H1 (cell line): ENCODE measurements around the gene CFAP97D2. TPM values are rescaled to one million over a fixed set of nuclear protein-coding genes. Genes with fewer than 3 reads are reported as not detected.

Experiments used
- CTCF ChIA-PET: fragments of 300-600 bp; sonication (Branson Sonifier 250); formaldehyde crosslinking; loops from one replicate; lab custom pipeline; 2021; ENCODE audit not compliant: partially characterized antibody; lab: Charles Lee
- POLR2A ChIA-PET: fragments of 300-600 bp; sonication (Branson Sonifier 250); formaldehyde crosslinking; loops from one replicate; lab custom pipeline; 2021; ENCODE audit warnings: inconsistent platforms; ENCODE audit not compliant: partially characterized antibody; lab: Charles Lee
- DNase-seq, 2 experiments: peaks; one replicate each; pipeline versions ENCODE4 v3.0.0 to v3.0.0-alpha.2; 2010 to 2022; ENCODE audit warnings: low spot score in 2 of 2, low read depth in 1 of 2, mixed read lengths in 1 of 2
- FAIRE-seq: peaks from 2 replicates; lab custom pipeline; 2011; peaks lifted over from hg19 to GRCh38; lab: Jason Lieb, UNC
- H2AFZ ChIP-seq: 2 replicates; pipeline ENCODE4 v1.8.1; 2012; ENCODE audit warnings: low read length, inconsistent platforms
- H2AK5ac ChIP-seq: 2 replicates; pipeline ENCODE4 v1.6.1; 2013; ENCODE audit warnings: low read depth, low read length
- H2BK120ac ChIP-seq: replicated peaks from 2 replicates; pipeline ENCODE3; 2013; ENCODE audit warnings: low read depth, low read length, inconsistent platforms
- H2BK12ac ChIP-seq: 2 replicates; pipeline ENCODE4 v1.6.1; 2013; ENCODE audit warnings: low read depth, low read length
- H2BK15ac ChIP-seq: 2 replicates; pipeline ENCODE4 v1.6.1; 2013; ENCODE audit warnings: low read length
- H2BK20ac ChIP-seq: 2 replicates; pipeline ENCODE4 v1.6.1; 2013; ENCODE audit warnings: low read length
- H2BK5ac ChIP-seq: 2 replicates; pipeline ENCODE4 v1.6.1; 2013; ENCODE audit warnings: low read depth, low read length
- H3K14ac ChIP-seq: 2 replicates; pipeline ENCODE4 v1.6.1; 2013; ENCODE audit warnings: inconsistent platforms; ENCODE audit not compliant: insufficient read length
- H3K18ac ChIP-seq: 2 replicates; pipeline ENCODE4 v1.6.1; 2013; ENCODE audit warnings: low read length; ENCODE audit errors: extremely low read depth
- H3K23ac ChIP-seq: 2 replicates; pipeline ENCODE4 v1.6.1; 2013; ENCODE audit warnings: inconsistent platforms; ENCODE audit not compliant: insufficient read length
- H3K23me2 ChIP-seq: 2 replicates; pipeline ENCODE4 v1.6.1; 2013; ENCODE audit warnings: low read depth, low read length
- H3K27ac ChIP-seq: 2 replicates; pipeline ENCODE4 v1.6.1; 2011; ENCODE audit warnings: low read depth, low read length, inconsistent platforms
- H3K27me3 ChIP-seq, 4 experiments: replicated peaks in 1 of 4; 1 replicate in 1 of 4; 2 replicates in 3 of 4; pipeline versions ENCODE4 v1.6.1 to v1.8.1; 2011 to 2013; ENCODE audit warnings: low read length in 3 of 4, mild to moderate bottlenecking in 3 of 4, inconsistent platforms in 2 of 4, mixed read lengths in 2 of 4, moderate library complexity in 1 of 4; ENCODE audit not compliant: control insufficient read depth in 3 of 4, insufficient read depth in 3 of 4; ENCODE audit errors: extremely low read depth in 1 of 4
- H3K36me3 ChIP-seq, 4 experiments: 2 replicates each; pipeline versions ENCODE4 v1.6.1 to v1.8.1; 2011 to 2013; ENCODE audit warnings: mild to moderate bottlenecking in 4 of 4, low read length in 3 of 4, moderate library complexity in 2 of 4, control low read depth in 1 of 4, inconsistent platforms in 1 of 4; ENCODE audit not compliant: insufficient read depth in 4 of 4, control insufficient read depth in 2 of 4
- H3K4ac ChIP-seq: replicated peaks from 2 replicates; pipeline ENCODE3; 2013; ENCODE audit warnings: low read length, low read depth, mixed read lengths, inconsistent platforms; ENCODE audit not compliant: insufficient read length
- H3K4me1 ChIP-seq, 4 experiments: replicated peaks in 1 of 4; 1 replicate in 1 of 4; 2 replicates in 3 of 4; pipeline versions ENCODE4 v1.6.1 to v1.8.1; 2011 to 2013; ENCODE audit warnings: low read length in 3 of 4, inconsistent platforms in 2 of 4, mixed read lengths in 1 of 4; ENCODE audit not compliant: insufficient read depth in 4 of 4, control insufficient read depth in 3 of 4
- H3K4me2 ChIP-seq, 2 experiments: 2 replicates each; pipeline versions ENCODE4 v1.6.1 to v1.8.1; 2011 to 2013; ENCODE audit warnings: low read depth in 2 of 2, low read length in 2 of 2, control low read depth in 1 of 2, inconsistent platforms in 1 of 2, mild to moderate bottlenecking in 1 of 2; ENCODE audit not compliant: insufficient read depth in 1 of 2
- H3K4me3 ChIP-seq, 4 experiments: fragments of 200-600, 300-600 bp in 1 of 4; sonication (generic), shearing (Covaris generic), sonication (Bioruptor Twin) in 1 of 4; 2 replicates each; pipeline versions ENCODE4 v1.5.1 to v1.8.1; 2011 to 2016; ENCODE audit warnings: low read length in 4 of 4, low read depth in 3 of 4, control low read depth in 2 of 4, inconsistent platforms in 2 of 4, mild to moderate bottlenecking in 2 of 4, mixed read lengths in 1 of 4, moderate library complexity in 1 of 4; ENCODE audit not compliant: insufficient read depth in 2 of 4; ENCODE audit errors: extremely low read depth in 1 of 4
- H3K56ac ChIP-seq: replicated peaks from 2 replicates; pipeline ENCODE3; 2013; ENCODE audit warnings: low read depth, mild to moderate bottlenecking, mixed read lengths, low read length, inconsistent platforms; ENCODE audit not compliant: insufficient read length
- H3K79me1 ChIP-seq: 2 replicates; pipeline ENCODE4 v1.6.1; 2013; ENCODE audit warnings: low read depth, low read length, control low read depth
- H3K79me2 ChIP-seq, 2 experiments: 2 replicates each; pipeline versions ENCODE4 v1.6.1 to v1.8.1; 2012 to 2013; ENCODE audit warnings: low read length in 2 of 2, mild to moderate bottlenecking in 2 of 2, inconsistent platforms in 1 of 2; ENCODE audit not compliant: insufficient read depth in 2 of 2, control insufficient read depth in 1 of 2
- H3K9ac ChIP-seq, 4 experiments: replicated peaks in 1 of 4; 1 replicate in 1 of 4; 2 replicates in 3 of 4; pipeline versions ENCODE4 v1.6.1 to v1.8.1; 2011 to 2013; ENCODE audit warnings: low read depth in 3 of 4, low read length in 3 of 4, control low read depth in 2 of 4, mild to moderate bottlenecking in 2 of 4, moderate library complexity in 2 of 4, inconsistent platforms in 1 of 4; ENCODE audit errors: extremely low read depth in 1 of 4
- H3K9me3 ChIP-seq, 2 experiments: 2 replicates each; pipeline versions ENCODE4 v1.6.1 to v1.8.1; 2012 to 2013; ENCODE audit warnings: mild to moderate bottlenecking in 2 of 2, moderate library complexity in 2 of 2, control low read depth in 1 of 2, inconsistent platforms in 1 of 2, low read depth in 1 of 2, low read length in 1 of 2, mixed read lengths in 1 of 2; ENCODE audit not compliant: insufficient read depth in 2 of 2
- H4K20me1 ChIP-seq, 2 experiments: replicated peaks in 1 of 2; 2 replicates each; pipeline versions ENCODE3 to v1.8.1; 2011 to 2013; ENCODE audit warnings: inconsistent platforms in 2 of 2, low read length in 2 of 2, mild to moderate bottlenecking in 1 of 2; ENCODE audit not compliant: insufficient read depth in 2 of 2, control insufficient read depth in 1 of 2
- H4K5ac ChIP-seq: 2 replicates; pipeline ENCODE4 v1.6.1; 2013; ENCODE audit warnings: low read length, low read depth, mixed read lengths, inconsistent platforms; ENCODE audit not compliant: insufficient read length
- H4K8ac ChIP-seq: 2 replicates; pipeline ENCODE4 v1.8.0; 2013; ENCODE audit warnings: mild to moderate bottlenecking, moderate library complexity, low read length, inconsistent platforms; ENCODE audit not compliant: insufficient read depth; ENCODE audit errors: extremely low read depth
- H4K91ac ChIP-seq: replicated peaks from 2 replicates; pipeline ENCODE3; 2013; ENCODE audit warnings: low read length, mixed read lengths, inconsistent platforms; ENCODE audit not compliant: insufficient read length
- CREB1 ChIP-seq: IDR thresholded peaks from 2 replicates; pipeline ENCODE4 v1.6.1; 2012; ENCODE audit warnings: inconsistent platforms
- TEAD4 ChIP-seq: IDR thresholded peaks from 2 replicates; pipeline ENCODE4 v1.6.1; 2012; ENCODE audit warnings: low read depth, low read length, inconsistent platforms, mixed read lengths
- WGBS, 2 experiments: shearing (Covaris generic) in 1 of 2; methylation state at CpG; one replicate each; pipeline versions ENCODE4 v1.1.6 to v1.1.7; 2013 to 2015; ENCODE audit warnings: low lambda C conversion rate in 2 of 2, mixed read lengths in 2 of 2, inconsistent platforms in 1 of 2, low coverage in 1 of 2, missing lambda C conversion rate in 1 of 2; ENCODE audit not compliant: insufficient replicate concordance in 2 of 2, insufficient coverage in 1 of 2, insufficient read length in 1 of 2; ENCODE audit errors: extremely low coverage in 1 of 2, missing lambda C conversion rate in 1 of 2; 5-methylcytosine and 5-hydroxymethylcytosine counted together
- polyA plus RNA-seq, 7 experiments: library from polyadenylated mRNA; depleted of rRNA in 3 of 7; stranded (reverse) in 5 of 7; unstranded in 2 of 7; fragments of >200 nt in 5 of 7; fragments of 200-250 nt in 2 of 7; gene quantifications; 1 replicate in 5 of 7; 2 replicates in 1 of 7; 4 replicates in 1 of 7; pipeline versions ENCODE4 v1.2.1 to v1.2.3, GENCODE V29; 2011 to 2013; ENCODE audit warnings: missing spikeins in 2 of 7, mixed read lengths in 2 of 7
- total RNA-seq: library from RNA; stranded (reverse); fragmentation: NEBNext Ultra II Directional; extraction: Animal tissue kit (Norgen Biotek cat#: 25700); gene quantifications from 2 replicates; pipeline ENCODE4 v1.2.1, GENCODE V29; 2021

The CFAP97D2 gene
- total and polyA plus RNA-seq, 2 of the 8 experiments (the other 6 are each of a cell fraction or from before 2014, with no cell fraction given): not detected

- H3K18ac ChIP-seq: no peak overlapping the region
- H2BK120ac ChIP-seq: no peak overlapping the region
- H3K9ac ChIP-seq: no peak overlapping the region
- H3K4me2 ChIP-seq: no peak overlapping the region
- H3K79me1 ChIP-seq: no peaks in the 10 kb centered on the region; the same call in 1 of the 2 replicates
- no peak overlapping the region for H3K23ac ChIP-seq
- no peak overlapping the region for H2AFZ ChIP-seq
- no peak overlapping the region for H3K14ac ChIP-seq
- H2BK20ac ChIP-seq: no peak overlapping the region
- peaks cover 6 to 17% of the 10 kb centered on the region in 2 experiments; a peak in 3 of 4 replicates for H3K79me2 ChIP-seq
- no peaks in the 10 kb centered on the region for H3K9me3 ChIP-seq
- WGBS, 2 experiments: 79% methylated on average over 8 of the region's 8 CpGs; no CpG with 5 or more reads in 1 of the 2 experiments
- H4K5ac ChIP-seq: no peak overlapping the region
- H3K27me3 ChIP-seq: no peaks in the 10 kb centered on the region
- H3K27ac ChIP-seq: no peak overlapping the region
- H3K36me3 ChIP-seq: peaks cover 0 to 4% (median 1%) of the 10 kb centered on the region in 4 experiments; a peak in 3 of 8 replicates
- H4K8ac ChIP-seq: no peak overlapping the region
- FAIRE-seq (no peak), DNase-seq (no peak)
- H2BK5ac ChIP-seq: no peak overlapping the region
- no peak overlapping the region for H2BK15ac ChIP-seq
- CTCF ChIA-PET: no interaction called here
- peaks cover 15 to 38% (median 25%) of the 10 kb centered on the region in 4 experiments for H3K4me1 ChIP-seq
- H4K20me1 ChIP-seq: peaks cover 6% of the 10 kb centered on the region in 2 experiments
- no peak overlapping the region for H3K4ac ChIP-seq
- H2BK12ac ChIP-seq: no peak overlapping the region
- no peak overlapping the region for H4K91ac ChIP-seq
- no peak overlapping the region for H2AK5ac ChIP-seq
- POLR2A ChIA-PET: interaction anchor here (0.6 kb wide), 1 partner anchor 17 kb away, joined by 3 read pairs; no protein-coding TSS in a partner anchor
- TF ChIP-seq TEAD4 (no peak), CREB1 (no peak)
- no peak overlapping the region for H3K56ac ChIP-seq
- H3K4me3 ChIP-seq: no peak overlapping the region
- peaks cover 7% of the 10 kb centered on the region for H3K23me2 ChIP-seq
Observed at GRCh38 chr13:114231886-114232285, 52.8 kb downstream of the CFAP97D2 start.
